Measurements from ENCODE around the gene IFNA10. TPM values are rescaled to one million over a fixed set of nuclear protein-coding genes. Genes with fewer than 3 reads are reported as not detected.
"Not testable (repeated sequence)": the region's sequence is repeated elsewhere in the genome, so short reads cannot be mapped to it uniquely, and the experiment has no call there.

IFNA10 gene
- total RNA-seq, 2 donors from 2014 or later: not detected

GRCh38 chr9:21205204-21205603, 1.7 kb downstream of the IFNA10 start:
- no peak for ATAC-seq
- intact Hi-C loops (cut with DNase I, micrococcal nuclease): no loop called here
- no peak for DNase-seq

- intact Hi-C loops (cut with DNase I, micrococcal nuclease); DNase-seq; ATAC-seq: not testable (repeated sequence)
Observed at GRCh38 chr9:21202105-21202504, 4.8 kb downstream of the IFNA10 start, which contains the start of gene IFNA7. IFNA7 (minus strand) TSS chr9:21202205; CDS start chr9:21202165, 40 bp downstream.

- intact Hi-C loops (cut with DNase I, micrococcal nuclease); DNase-seq: not testable (repeated sequence)
- peak; percentile 43 for ATAC-seq
Observed at GRCh38 chr9:21194867-21195776, 11.8 kb downstream of the IFNA10 start.

- intact Hi-C loops (cut with DNase I, micrococcal nuclease); DNase-seq; ATAC-seq: not testable (repeated sequence)
Observed at GRCh38 chr9:21187487-21187886, 19.5 kb downstream of the IFNA10 start, which contains the start of gene IFNA4. IFNA4 (minus strand) TSS chr9:21187587; CDS start chr9:21187531, 56 bp downstream.

GRCh38 chr9:21182810-21183736, 23.9 kb downstream of the IFNA10 start:
- intact Hi-C loops (cut with DNase I, micrococcal nuclease): not testable (repeated sequence)

GRCh38 chr9:21174671-21175070, 32.3 kb downstream of the IFNA10 start:
- intact Hi-C loops (cut with DNase I, micrococcal nuclease): no loop called here
- ATAC-seq: no peak
- DNase-seq: no peak

More at GRCh38 chr9:21182810-21183736, 23.9 kb downstream of the IFNA10 start:
- DNase-seq, ATAC-seq: not testable (repeated sequence)

- DNase-seq: no peak
- intact Hi-C loops (cut with DNase I, micrococcal nuclease): no loop called here
- no peak for ATAC-seq
Observed at GRCh38 chr9:21172156-21172555, 34.8 kb downstream of the IFNA10 start.

- ATAC-seq: no peak
- no peak for DNase-seq
- intact Hi-C loops (cut with DNase I, micrococcal nuclease): no loop called here
Observed at GRCh38 chr9:21171351-21171750, 35.6 kb downstream of the IFNA10 start.

- ATAC-seq; DNase-seq; intact Hi-C loops (cut with DNase I, micrococcal nuclease): not testable (repeated sequence)
Observed at GRCh38 chr9:21166560-21166959, 40.4 kb downstream of the IFNA10 start, which contains the start of gene IFNA21. IFNA21 (minus strand) TSS chr9:21166660; CDS start chr9:21166612, 48 bp downstream.

- no peak for DNase-seq
- intact Hi-C loops (cut with DNase I, micrococcal nuclease): no loop called here
- ATAC-seq: no peak
Observed at GRCh38 chr9:21165516-21165915, 41.4 kb downstream of the IFNA10 start.

GRCh38 chr9:21160178-21160577, 46.8 kb downstream of the IFNA10 start:
- intact Hi-C loops (cut with DNase I, micrococcal nuclease): no loop called here
- DNase-seq (no peak), ATAC-seq (no peak)

Other genes starting within 250 kb of the IFNA10 start
- gene HACD4, start 175.5 kb downstream of the IFNA10 start, total RNA-seq: 1 to 10 TPM in 1 of 2 donors, under 1 TPM in 1; 0.52 to 2.3 TPM
- not detected for gene IFNB1, start 129.2 kb downstream of the IFNA10 start, total RNA-seq
- gene IFNW1, start 65.3 kb downstream of the IFNA10 start, total RNA-seq: not detected
- gene IFNA21, start 40.5 kb downstream of the IFNA10 start, total RNA-seq: not detected
- gene IFNA4, start 19.6 kb downstream of the IFNA10 start, total RNA-seq: not detected
- not detected for gene IFNA7, start 4.9 kb downstream of the IFNA10 start, total RNA-seq
- not detected for gene IFNA16, start 10.2 kb upstream of the IFNA10 start, total RNA-seq
- gene IFNA17, start 21.1 kb upstream of the IFNA10 start, total RNA-seq: not detected
- not detected for gene IFNA14, start 32.9 kb upstream of the IFNA10 start, total RNA-seq
- gene IFNA5, start 98.2 kb upstream of the IFNA10 start, total RNA-seq: not detected
- gene KLHL9, start 128.3 kb upstream of the IFNA10 start, total RNA-seq: 10 to 100 TPM; 19.0 to 23.7 TPM
- not detected for gene IFNA6, start 143.7 kb upstream of the IFNA10 start, total RNA-seq
- not detected for gene IFNA13, start 160.9 kb upstream of the IFNA10 start, total RNA-seq
- gene IFNA2, start 178.3 kb upstream of the IFNA10 start, total RNA-seq: not detected
- not detected for gene IFNA8, start 202.0 kb upstream of the IFNA10 start, total RNA-seq
- gene IFNA1, start 233.3 kb upstream of the IFNA10 start, total RNA-seq: not detected